ACC112 (cell line): ENCODE data around the gene SRCIN1.
"Not testable (repeated sequence)": the region's sequence is repeated elsewhere in the genome, so short reads cannot be mapped to it uniquely, and the experiment has no call there.

ENCODE experiments used
- H2AFZ ChIP-seq: fragments of 200-600 bp; sonication (generic); one replicate; pipeline ENCODE4 v1.6.0; 2017; ENCODE audit warnings: antibody characterized with exemption, low read length; ENCODE audit not compliant: unreplicated experiment
- H3K27ac ChIP-seq: fragments of 200-600 bp; sonication (generic); 2 replicates; pipeline ENCODE4 v1.5.1; 2014; ENCODE audit warnings: low read depth, mild to moderate bottlenecking, antibody characterized with exemption, low read length, moderate library complexity
- H3K27me3 ChIP-seq: fragments of 200-600 bp; sonication (generic); 2 replicates; pipeline ENCODE4 v1.6.1; 2014; ENCODE audit warnings: mild to moderate bottlenecking, antibody characterized with exemption, low read length, moderate library complexity, mixed read lengths; ENCODE audit not compliant: insufficient read depth
- H3K36me3 ChIP-seq: fragments of 200-600 bp; sonication (generic); 2 replicates; pipeline ENCODE4 v1.6.1; 2016; ENCODE audit warnings: mild to moderate bottlenecking, antibody characterized with exemption, low read length, moderate library complexity, mixed read lengths; ENCODE audit not compliant: insufficient read depth
- H3K4me1 ChIP-seq: fragments of 200-600 bp; sonication (generic); one replicate; pipeline ENCODE4 v1.6.1; 2016; ENCODE audit warnings: low read length, mixed read lengths; ENCODE audit not compliant: insufficient read depth, unreplicated experiment, control insufficient read depth
- H3K4me3 ChIP-seq: fragments of 200-600 bp; sonication (generic); 2 replicates; pipeline ENCODE4 v1.5.1; 2014; ENCODE audit warnings: mild to moderate bottlenecking, low read depth, low read length
- H3K79me2 ChIP-seq: fragments of 200-600 bp; sonication (generic); one replicate; pipeline ENCODE4 v1.6.0; 2016; ENCODE audit warnings: low read length; ENCODE audit not compliant: control insufficient read depth, unreplicated experiment, insufficient read depth

Gene SRCIN1, protein sequence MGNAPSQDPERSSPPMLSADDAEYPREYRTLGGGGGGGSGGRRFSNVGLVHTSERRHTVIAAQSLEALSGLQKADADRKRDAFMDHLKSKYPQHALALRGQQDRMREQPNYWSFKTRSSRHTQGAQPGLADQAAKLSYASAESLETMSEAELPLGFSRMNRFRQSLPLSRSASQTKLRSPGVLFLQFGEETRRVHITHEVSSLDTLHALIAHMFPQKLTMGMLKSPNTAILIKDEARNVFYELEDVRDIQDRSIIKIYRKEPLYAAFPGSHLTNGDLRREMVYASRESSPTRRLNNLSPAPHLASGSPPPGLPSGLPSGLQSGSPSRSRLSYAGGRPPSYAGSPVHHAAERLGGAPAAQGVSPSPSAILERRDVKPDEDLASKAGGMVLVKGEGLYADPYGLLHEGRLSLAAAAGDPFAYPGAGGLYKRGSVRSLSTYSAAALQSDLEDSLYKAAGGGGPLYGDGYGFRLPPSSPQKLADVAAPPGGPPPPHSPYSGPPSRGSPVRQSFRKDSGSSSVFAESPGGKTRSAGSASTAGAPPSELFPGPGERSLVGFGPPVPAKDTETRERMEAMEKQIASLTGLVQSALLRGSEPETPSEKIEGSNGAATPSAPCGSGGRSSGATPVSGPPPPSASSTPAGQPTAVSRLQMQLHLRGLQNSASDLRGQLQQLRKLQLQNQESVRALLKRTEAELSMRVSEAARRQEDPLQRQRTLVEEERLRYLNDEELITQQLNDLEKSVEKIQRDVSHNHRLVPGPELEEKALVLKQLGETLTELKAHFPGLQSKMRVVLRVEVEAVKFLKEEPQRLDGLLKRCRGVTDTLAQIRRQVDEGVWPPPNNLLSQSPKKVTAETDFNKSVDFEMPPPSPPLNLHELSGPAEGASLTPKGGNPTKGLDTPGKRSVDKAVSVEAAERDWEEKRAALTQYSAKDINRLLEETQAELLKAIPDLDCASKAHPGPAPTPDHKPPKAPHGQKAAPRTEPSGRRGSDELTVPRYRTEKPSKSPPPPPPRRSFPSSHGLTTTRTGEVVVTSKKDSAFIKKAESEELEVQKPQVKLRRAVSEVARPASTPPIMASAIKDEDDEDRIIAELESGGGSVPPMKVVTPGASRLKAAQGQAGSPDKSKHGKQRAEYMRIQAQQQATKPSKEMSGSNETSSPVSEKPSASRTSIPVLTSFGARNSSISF

DNA sequence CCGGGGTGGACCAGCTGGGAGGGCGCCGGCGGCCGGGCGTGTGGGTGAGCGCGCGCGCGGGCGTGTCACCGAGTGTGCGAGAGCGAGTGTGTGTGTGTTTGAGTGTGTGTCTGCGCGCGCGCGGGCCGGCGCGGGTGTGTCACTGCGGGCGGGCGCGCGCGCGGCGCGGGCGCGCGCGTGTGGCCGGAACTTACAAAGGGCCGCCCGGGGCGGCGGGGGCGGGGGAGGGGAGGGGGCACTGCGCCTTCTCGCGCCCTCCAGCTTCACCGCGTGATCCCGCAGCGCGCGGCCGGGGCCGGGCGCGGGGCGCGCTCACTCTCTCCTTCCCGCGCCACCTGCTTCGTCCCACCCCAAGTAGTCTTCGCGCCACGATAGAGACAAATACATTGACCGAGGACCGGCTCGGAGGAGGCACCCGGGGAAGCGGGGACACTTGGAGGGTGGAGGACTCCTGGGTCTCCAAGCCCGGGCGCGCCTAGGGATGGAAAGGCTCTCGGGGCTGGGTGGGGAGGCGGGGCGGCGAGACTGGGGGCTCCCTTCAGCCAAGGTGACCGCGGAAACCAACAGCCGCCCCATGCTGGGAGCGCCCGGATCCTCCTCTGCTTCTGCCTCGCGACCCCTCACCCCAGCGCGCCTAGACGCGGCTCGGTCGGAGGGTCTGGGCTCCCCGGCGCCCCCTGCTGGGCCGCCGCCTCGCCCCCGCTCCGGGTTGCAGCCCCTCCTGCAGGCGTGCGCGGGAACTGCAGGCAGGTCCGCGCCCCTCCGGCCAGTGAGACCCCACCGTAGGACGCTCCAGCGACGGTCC lies at the start of gene SRCIN1:
Gene SRCIN1, minus strand, starts transcription at position 112 of the 805 bp plus-strand sequence. CDS start 247 bp downstream, outside the sequence.
- peak within 1 kb of the TSS; percentile 76 for H3K4me3 ChIP-seq
- no peaks in the 10 kb centered on the region for H3K79me2 ChIP-seq
- H3K36me3 ChIP-seq = no peaks in the 10 kb centered on the region
- H3K4me1 ChIP-seq = no peaks in the 10 kb centered on the region
- no peak within 1 kb of the TSS for H2AFZ ChIP-seq
- H3K27me3 ChIP-seq = peaks cover 62% of the 10 kb centered on the region
- no peak within 1 kb of the TSS for H3K27ac ChIP-seq

DNA sequence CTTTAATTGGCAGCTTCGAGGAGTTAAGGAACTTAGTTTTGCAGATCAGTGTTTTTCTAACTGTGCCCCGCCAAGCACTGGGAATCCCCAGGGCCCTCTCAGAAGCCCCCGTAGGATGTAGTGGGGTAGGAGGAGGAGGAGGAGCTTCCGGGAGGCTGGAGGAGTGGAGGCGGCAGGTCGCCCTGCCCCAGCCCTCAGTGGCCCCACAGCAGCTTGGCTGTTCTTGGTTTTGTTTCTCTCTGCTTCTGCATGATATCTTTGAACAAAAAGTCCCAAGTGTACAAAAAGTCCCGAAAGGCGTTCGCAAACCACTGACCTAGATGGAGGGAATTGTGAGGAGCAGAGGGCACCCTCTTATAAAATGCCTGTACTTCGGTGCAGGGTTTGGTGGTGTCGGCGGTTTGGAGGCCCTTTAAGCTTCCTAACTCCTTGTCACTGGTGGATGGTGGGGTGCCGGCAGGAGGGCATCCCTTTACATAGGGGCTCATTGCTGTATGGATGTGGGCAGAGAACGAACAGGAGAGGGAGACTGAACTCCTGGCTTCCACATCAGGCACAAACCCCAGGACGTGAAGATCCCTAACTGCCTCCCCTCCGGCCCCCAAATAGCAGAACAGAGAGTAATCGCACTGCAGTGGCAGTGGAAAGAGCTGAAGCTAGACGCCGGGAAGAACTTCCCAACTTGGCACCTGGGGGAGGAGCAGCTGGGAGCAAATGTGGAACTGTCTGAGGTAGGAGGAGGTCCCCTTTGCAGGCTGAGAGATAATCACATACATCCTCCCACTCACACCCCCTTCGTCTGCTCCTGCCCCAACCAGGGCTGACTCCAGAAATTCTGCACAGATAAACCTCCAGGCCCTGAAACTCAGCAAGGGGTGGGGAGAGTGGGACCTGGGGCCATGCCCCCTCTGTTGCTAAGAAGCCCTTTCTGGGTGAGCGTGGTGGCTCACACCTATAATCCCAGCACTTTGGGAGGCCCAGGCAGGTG lies 49.0 kb upstream of the SRCIN1 start:
- Histone ChIP-seq H3K79me2 (no peaks in the 10 kb centered on the region), H3K27ac (no peak overlapping the region), H3K4me1 (no peaks in the 10 kb centered on the region), H2AFZ (no peak overlapping the region), H3K27me3 (peaks cover 22% of the 10 kb centered on the region), H3K4me3 (peak overlapping the region; percentile 24; the same call in 1 of the 2 replicates), H3K36me3 (no peaks in the 10 kb centered on the region)

DNA sequence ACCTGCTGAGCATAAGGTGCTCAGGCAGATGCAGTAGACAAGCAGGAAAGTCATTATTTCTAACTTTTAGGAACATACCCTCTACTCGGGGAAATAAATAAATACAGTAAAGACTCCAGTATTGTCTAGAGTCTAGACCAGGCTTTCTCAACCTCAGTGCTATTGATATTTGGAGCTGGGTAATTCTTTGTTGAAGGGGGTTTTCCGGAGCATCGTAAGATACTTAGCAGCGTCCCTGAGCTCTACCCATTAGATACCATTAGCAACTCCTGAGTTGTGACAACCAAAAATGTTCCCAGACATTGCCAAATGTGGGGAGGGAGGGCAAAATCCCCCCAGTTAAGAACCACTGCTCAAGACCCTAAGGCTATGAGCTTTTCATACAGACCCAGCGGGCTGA lies 47.9 kb upstream of the SRCIN1 start:
- Histone ChIP-seq H3K4me3 (no peak overlapping the region), H3K27ac (no peak overlapping the region), H3K27me3 (peaks cover 22% of the 10 kb centered on the region), H2AFZ (no peak overlapping the region), H3K79me2 (no peaks in the 10 kb centered on the region), H3K36me3 (no peaks in the 10 kb centered on the region), H3K4me1 (no peaks in the 10 kb centered on the region)

DNA sequence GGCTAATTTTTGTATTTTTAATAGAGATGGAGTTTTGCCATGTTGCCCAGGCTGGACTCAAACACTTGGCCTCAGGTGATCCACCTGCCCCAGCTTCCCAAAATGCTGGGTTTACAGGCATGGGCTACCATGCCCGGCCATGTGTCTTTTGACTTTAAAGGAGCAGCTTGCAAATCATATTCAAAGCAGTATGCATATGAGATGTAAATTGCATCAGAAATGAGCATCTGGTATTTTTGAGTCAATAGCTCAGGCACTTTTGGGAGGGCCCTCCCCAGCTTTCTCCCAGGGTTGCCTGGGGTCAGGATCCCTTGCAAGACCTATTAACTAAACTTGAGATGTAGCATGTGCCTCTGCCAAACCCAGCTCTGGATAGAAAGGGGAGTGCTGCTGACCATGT lies 47.5 kb upstream of the SRCIN1 start:
- Histone ChIP-seq H3K4me1 (no peaks in the 10 kb centered on the region), H3K27ac (no peak overlapping the region), H3K27me3 (peaks cover 22% of the 10 kb centered on the region), H3K79me2 (no peaks in the 10 kb centered on the region), H3K36me3 (no peaks in the 10 kb centered on the region), H3K4me3 (no peak overlapping the region), H2AFZ (no peak overlapping the region)

DNA sequence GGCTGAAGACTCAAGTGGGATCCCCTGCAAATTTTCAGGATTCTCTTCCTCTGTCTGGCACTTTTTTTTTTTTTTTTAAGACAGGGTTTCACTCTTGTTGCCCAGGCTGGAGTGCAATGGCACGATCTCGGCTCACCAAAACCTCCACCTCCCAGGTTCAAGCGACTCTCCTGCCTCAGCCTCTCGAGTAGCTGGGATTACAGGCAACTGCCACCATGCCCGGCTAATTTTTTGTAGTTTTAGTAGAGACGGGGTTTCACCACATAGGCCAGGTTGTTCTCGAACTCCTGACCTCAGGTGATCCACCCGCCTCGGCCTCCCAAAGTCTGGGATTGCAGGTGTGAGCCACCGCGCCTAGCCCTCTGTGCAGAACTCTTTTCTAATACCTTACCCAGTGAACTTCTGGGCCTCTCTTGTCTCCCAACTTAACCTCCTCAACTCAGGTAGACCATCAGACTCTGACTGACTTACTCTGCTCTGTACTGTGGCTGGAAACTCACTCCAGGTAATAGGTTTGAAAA lies 45.0 kb upstream of the SRCIN1 start:
- H3K27ac ChIP-seq, H3K79me2 ChIP-seq, H3K4me3 ChIP-seq, H2AFZ ChIP-seq, H3K36me3 ChIP-seq, H3K4me1 ChIP-seq: not testable (repeated sequence)
- H3K27me3 ChIP-seq = peaks cover 34% of the 10 kb centered on the region

DNA sequence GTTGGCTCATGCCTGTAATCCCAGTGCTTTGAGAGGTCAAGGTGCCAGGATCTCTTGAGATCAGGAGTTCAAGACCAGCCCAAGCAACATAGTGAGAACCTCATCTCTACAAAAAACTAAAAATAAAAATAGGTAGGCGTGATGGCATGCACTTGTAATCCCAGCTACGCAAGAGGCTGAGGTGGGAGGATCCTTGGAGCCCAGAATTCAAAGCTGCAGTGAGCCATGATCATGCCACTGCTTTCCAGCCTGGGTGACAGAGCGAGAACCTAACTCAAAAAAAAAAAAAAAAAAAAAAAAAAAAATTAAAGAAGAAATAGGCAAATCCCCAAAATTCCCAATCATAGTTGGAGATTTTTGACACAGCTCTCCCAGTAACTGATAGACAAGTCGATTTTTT lies 32.2 kb upstream of the SRCIN1 start:
- Histone ChIP-seq H3K4me3 (no peak overlapping the region), H3K4me1 (no peaks in the 10 kb centered on the region), H3K79me2 (no peaks in the 10 kb centered on the region), H3K27me3 (no peaks in the 10 kb centered on the region; the same call in 1 of the 2 replicates), H3K27ac (no peak overlapping the region), H2AFZ (no peak overlapping the region), H3K36me3 (no peaks in the 10 kb centered on the region)

DNA sequence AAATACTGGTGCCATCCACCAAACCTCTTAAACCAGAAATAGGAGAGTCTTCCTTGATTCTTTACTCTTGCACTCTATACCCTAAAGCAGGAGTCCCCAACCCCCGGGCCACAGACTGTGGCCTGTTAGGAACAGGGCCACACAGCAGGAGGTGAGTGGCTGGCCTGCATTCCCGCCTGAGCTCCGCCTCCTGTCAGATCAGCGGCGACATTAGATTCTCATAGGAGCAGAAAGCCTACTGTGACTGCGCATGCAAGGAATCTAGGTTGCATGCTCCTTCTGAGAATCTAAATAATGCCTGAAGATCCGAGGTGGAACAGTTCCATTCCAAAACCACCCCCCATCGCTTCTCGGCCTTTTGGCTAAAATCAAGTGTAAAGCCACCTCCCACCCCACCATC lies 30.3 kb upstream of the SRCIN1 start:
- no peak overlapping the region for H2AFZ ChIP-seq
- H3K79me2 ChIP-seq = no peaks in the 10 kb centered on the region
- H3K27ac ChIP-seq = no peak overlapping the region
- H3K4me3 ChIP-seq = no peak overlapping the region
- H3K36me3 ChIP-seq = no peaks in the 10 kb centered on the region
- no peaks in the 10 kb centered on the region; the same call in 1 of the 2 replicates for H3K27me3 ChIP-seq
- no peaks in the 10 kb centered on the region for H3K4me1 ChIP-seq

DNA sequence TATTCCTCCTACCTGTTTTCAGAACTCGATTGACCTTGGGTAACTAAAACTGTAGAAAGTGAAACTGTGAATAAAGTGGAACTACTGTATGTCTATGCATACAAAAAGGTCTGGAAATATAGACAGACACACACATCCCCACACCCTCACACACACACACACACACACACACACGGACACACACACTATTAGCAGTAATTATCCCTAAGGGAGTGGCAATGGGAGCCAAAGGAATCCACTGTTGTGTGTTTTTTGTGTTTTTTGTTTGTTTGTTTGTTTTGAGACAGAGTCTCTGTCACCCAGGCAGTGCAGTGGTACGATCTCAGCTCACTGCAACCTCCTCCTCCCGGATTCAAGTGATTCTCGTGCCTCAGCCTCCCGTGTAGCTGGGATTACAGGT lies 26.6 kb upstream of the SRCIN1 start:
- no peaks in the 10 kb centered on the region for H3K36me3 ChIP-seq
- H3K27ac ChIP-seq = no peak overlapping the region
- H3K27me3 ChIP-seq = no peaks in the 10 kb centered on the region
- no peaks in the 10 kb centered on the region for H3K4me1 ChIP-seq
- no peak overlapping the region for H2AFZ ChIP-seq
- no peaks in the 10 kb centered on the region for H3K79me2 ChIP-seq
- H3K4me3 ChIP-seq = no peak overlapping the region

DNA sequence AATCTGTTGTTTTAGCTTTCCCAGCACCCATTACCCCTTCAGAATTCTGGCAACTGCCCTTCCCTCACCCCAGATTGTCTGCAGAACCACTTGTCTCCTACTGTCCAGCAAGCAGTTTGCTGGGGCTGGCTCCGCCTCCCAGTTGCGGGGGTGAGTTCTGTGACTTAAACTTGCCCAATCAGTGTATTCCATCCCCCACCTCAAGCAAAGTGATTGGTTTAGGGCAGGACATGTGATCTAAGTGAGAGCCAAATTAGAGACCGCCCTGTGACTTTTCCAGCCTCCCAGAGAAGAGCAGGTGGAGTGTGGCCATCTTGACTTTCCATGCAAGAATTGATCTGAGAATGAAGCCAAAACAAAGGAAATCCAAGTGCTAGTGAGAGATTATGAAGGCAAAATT lies 22.7 kb upstream of the SRCIN1 start:
- H3K4me3 ChIP-seq = no peak overlapping the region
- no peaks in the 10 kb centered on the region for H3K79me2 ChIP-seq
- H3K4me1 ChIP-seq = no peaks in the 10 kb centered on the region
- no peak overlapping the region for H2AFZ ChIP-seq
- H3K36me3 ChIP-seq = no peaks in the 10 kb centered on the region
- H3K27me3 ChIP-seq = 0 out of 2 replicates have a peak, but pooled peaks cover 7% of the 10 kb centered on the region
- H3K27ac ChIP-seq = no peak overlapping the region
